Vagina (tissue), 2 donors: ENCODE measurements around the gene MYO1A. TPM values are rescaled to one million over a fixed set of nuclear protein-coding genes. Genes with fewer than 3 reads are reported as not detected.
"Not testable (repeated sequence)": the region's sequence is repeated elsewhere in the genome, so short reads cannot be mapped to it uniquely, and the experiment has no call there.

Experiments used
- DNase-seq, 2 donors: peaks; one replicate each; pipeline ENCODE4 v3.0.0-alpha.2; 2017; ENCODE audit errors: extremely low spot score in 2 of 2
- H3K27ac ChIP-seq: fragments of 200-600 bp; sonication (generic); one replicate; pipeline ENCODE4 v1.5.1; 2019
- H3K27me3 ChIP-seq: fragments of 200-600 bp; sonication (generic); one replicate; pipeline ENCODE4 v1.5.1; 2019
- H3K36me3 ChIP-seq, 2 donors: fragments of 200-600 bp; sonication (generic); one replicate each; pipeline ENCODE4 v1.5.1; 2017 to 2019
- H3K4me1 ChIP-seq: fragments of 200-600 bp; sonication (generic); one replicate; pipeline ENCODE4 v1.5.1; 2019
- H3K4me3 ChIP-seq, 2 donors: fragments of 200-600 bp; sonication (generic); 1 replicate in 1 of 2; 2 replicates in 1 of 2; pipeline ENCODE4 v1.5.1; 2016 to 2019
- H3K9me3 ChIP-seq: fragments of 200-600 bp; sonication (generic); one replicate; pipeline ENCODE4 v1.5.1; 2019
- POLR2A ChIP-seq, 2 donors: fragments of 450-650 bp; IDR thresholded peaks; one replicate each; pipeline ENCODE4 v1.6.1; 2017; ENCODE audit warnings: antibody characterized with exemption in 2 of 2, mild to moderate bottlenecking in 2 of 2, moderate library complexity in 2 of 2
- POLR2AphosphoS5 ChIP-seq, 2 donors: sonication (generic); formaldehyde crosslinking; IDR thresholded peaks; one replicate each; pipeline ENCODE4 v1.9.0; 2017; ENCODE audit warnings: antibody characterized with exemption in 2 of 2, mild to moderate bottlenecking in 2 of 2, low read depth in 1 of 2; ENCODE audit not compliant: insufficient read depth in 1 of 2
- intact Hi-C: fragments of 100-400 bp; cut with DNase I; formaldehyde crosslinking; loops from one replicate; pipeline ENCODE4 v1.15.1; 2023
- total RNA-seq: library from RNA; depleted of rRNA; stranded (reverse); fragments of >200 nt; gene quantifications from one replicate; pipeline ENCODE4 v1.2.3, GENCODE V29; 2016
- TF ChIP-seq, protein P1 (sequence below), 3 experiments: fragments of 450-650 bp in 2 of 3; fragments of 200-600 bp in 1 of 3; sonication (generic) in 1 of 3; IDR thresholded peaks; one replicate each; pipeline ENCODE4 v1.5.1; 2017 to 2019; ENCODE audit warnings: antibody characterized with exemption in 3 of 3, mild to moderate bottlenecking in 2 of 3, moderate library complexity in 2 of 3

Gene MYO1A
- total RNA-seq, 1 donor from 2014 or later = 1.2 TPM

DNA sequence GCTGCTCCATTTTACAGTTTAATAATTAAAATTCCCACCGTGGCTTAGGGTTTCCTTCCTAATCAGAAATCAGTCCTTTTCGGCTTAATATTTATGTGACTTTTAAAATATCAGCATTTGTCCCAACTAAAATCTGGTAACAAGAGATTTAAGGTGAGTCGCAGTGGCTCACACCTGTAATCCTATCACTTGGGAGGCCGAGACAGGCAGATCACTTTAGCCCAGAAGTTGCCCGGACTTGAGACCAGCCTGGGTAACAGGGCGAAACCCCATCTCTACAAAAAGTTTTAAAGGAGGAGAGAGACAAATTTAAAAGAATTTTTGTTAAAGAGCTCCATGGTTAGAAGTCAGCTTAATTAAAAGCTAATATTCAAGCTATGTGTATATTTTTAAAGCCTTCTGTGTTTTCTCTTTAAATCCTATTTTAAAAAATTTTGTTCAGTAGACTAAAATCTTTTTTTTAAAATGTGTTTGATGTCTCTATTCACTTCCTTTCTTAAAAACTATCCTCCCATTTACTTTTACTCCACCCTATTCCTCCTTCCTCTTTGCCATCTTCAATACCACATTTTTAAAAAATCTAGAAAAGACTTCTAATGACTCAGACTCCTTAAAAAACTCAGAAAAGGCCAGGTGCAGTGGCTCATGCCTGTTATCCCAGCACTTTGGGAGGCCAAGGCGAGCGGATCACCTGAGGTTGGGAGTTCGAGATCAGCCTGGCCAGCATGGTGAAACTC is 29.8 kb downstream of the MYO1A start:
- intact Hi-C loops = no loop called here

DNA sequence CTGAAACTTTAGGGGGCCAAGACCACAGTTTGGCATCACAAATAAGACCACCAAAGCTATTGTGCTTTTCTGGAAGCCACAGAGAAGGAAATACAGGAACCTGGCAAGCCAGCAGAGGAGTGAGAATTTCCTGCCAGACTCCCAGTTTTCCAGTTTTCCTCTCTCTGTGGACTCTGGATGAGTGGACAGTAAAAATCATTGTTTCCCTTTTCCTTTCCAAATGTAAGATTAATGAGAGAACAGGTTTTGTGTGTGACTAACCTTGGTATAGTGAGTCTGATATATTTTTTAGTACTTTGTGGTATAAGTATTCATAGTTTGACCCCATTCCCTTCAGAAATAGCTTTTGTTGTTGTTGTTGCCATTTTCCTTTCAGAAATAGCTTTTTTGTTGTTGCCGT is 31.0 kb downstream of the MYO1A start:
- Histone ChIP-seq H3K4me1 (no peaks in the 10 kb centered on the region), H3K27ac (no peak overlapping the region), H3K27me3 (no peaks in the 10 kb centered on the region), H3K9me3 (no peaks in the 10 kb centered on the region), H3K36me3 (no peaks in the 10 kb centered on the region), H3K4me3 (no peak overlapping the region)
- TF ChIP-seq POLR2A (IDR thresholded peaks at IDR 0.05) (no peak), POLR2AphosphoS5 (IDR thresholded peaks at IDR 0.05; ENCODE audit: insufficient read depth in 1 of 2, low read depth in 1 of 2) (no peak)
- TF ChIP-seq, protein P1, sequence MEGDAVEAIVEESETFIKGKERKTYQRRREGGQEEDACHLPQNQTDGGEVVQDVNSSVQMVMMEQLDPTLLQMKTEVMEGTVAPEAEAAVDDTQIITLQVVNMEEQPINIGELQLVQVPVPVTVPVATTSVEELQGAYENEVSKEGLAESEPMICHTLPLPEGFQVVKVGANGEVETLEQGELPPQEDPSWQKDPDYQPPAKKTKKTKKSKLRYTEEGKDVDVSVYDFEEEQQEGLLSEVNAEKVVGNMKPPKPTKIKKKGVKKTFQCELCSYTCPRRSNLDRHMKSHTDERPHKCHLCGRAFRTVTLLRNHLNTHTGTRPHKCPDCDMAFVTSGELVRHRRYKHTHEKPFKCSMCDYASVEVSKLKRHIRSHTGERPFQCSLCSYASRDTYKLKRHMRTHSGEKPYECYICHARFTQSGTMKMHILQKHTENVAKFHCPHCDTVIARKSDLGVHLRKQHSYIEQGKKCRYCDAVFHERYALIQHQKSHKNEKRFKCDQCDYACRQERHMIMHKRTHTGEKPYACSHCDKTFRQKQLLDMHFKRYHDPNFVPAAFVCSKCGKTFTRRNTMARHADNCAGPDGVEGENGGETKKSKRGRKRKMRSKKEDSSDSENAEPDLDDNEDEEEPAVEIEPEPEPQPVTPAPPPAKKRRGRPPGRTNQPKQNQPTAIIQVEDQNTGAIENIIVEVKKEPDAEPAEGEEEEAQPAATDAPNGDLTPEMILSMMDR (IDR thresholded peaks at IDR 0.05) = no peak
- no peak for DNase-seq
- intact Hi-C loops = no loop called here

More for the DNA sequence above, 29.8 kb downstream of the MYO1A start:
- DNase-seq = no peak
- TF ChIP-seq, protein P1 (IDR thresholded peaks at IDR 0.05) = no peak
- TF ChIP-seq POLR2A (IDR thresholded peaks at IDR 0.05) (no peak), POLR2AphosphoS5 (IDR thresholded peaks at IDR 0.05; ENCODE audit: insufficient read depth in 1 of 2, low read depth in 1 of 2) (no peak)
- no peaks in the 10 kb centered on the region for H3K27me3 ChIP-seq
- H3K36me3 ChIP-seq = no peaks in the 10 kb centered on the region
- H3K4me1 ChIP-seq = no peaks in the 10 kb centered on the region
- no peaks in the 10 kb centered on the region for H3K9me3 ChIP-seq
- no peak overlapping the region for H3K4me3 ChIP-seq
- H3K27ac ChIP-seq = no peak overlapping the region

DNA sequence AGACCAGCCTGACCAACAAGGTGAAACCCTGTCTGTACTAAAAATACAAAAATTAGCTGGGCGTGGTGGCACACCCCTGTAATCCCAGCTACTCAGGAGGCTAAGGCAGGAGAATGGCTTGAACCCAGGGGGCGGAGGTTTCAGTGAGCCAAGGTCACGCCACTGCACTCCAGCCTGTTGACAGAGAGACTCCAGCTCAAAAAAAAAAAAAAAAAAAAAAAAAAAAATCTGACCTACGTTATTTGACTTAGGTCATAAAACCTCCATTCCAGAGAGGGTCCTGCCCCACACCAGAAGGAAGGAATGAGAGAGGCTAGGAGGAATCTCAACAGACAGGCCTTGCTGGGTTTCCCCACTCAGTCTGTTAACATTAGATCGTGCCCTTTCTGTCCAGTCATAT is 31.6 kb downstream of the MYO1A start:
- intact Hi-C loops, H3K9me3 ChIP-seq, H3K4me1 ChIP-seq, DNase-seq, H3K27ac ChIP-seq, H3K36me3 ChIP-seq, H3K4me3 ChIP-seq, H3K27me3 ChIP-seq: not testable (repeated sequence)

DNA sequence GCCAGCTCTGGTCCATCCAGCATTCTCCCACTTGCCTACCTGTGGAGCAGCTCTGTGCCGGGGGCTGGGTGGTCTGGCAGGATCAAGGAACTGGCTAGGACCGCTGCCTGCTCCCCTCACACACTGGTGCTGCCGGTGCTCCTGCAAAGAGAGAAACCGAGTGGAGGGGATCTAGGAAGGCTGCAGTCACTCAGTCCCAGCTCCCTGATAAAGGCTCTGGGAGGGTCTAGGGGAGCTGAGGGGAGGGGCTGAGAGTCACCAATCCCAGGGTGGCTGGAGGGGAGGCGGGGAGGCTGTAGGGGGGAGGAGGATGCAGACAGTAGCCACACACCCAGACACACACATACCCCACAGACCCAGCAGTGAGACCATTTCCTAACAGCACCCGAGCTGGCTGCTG is 33.6 kb downstream of the MYO1A start, which contains the start of gene TAC3:
TSS of gene TAC3 (minus strand) at position 182 of the 400 bp plus-strand sequence. CDS start 732 bp downstream, outside the sequence.
- TF ChIP-seq POLR2A (IDR thresholded peaks at IDR 0.05) (no peak), POLR2AphosphoS5 (IDR thresholded peaks at IDR 0.05; ENCODE audit: insufficient read depth in 1 of 2, low read depth in 1 of 2) (no peak)
- TF ChIP-seq, protein P1 (IDR thresholded peaks at IDR 0.05) = no peak
- no peak within 1 kb of the TSS for H3K27ac ChIP-seq
- no peak within 1 kb of the TSS for H3K4me3 ChIP-seq

DNA sequence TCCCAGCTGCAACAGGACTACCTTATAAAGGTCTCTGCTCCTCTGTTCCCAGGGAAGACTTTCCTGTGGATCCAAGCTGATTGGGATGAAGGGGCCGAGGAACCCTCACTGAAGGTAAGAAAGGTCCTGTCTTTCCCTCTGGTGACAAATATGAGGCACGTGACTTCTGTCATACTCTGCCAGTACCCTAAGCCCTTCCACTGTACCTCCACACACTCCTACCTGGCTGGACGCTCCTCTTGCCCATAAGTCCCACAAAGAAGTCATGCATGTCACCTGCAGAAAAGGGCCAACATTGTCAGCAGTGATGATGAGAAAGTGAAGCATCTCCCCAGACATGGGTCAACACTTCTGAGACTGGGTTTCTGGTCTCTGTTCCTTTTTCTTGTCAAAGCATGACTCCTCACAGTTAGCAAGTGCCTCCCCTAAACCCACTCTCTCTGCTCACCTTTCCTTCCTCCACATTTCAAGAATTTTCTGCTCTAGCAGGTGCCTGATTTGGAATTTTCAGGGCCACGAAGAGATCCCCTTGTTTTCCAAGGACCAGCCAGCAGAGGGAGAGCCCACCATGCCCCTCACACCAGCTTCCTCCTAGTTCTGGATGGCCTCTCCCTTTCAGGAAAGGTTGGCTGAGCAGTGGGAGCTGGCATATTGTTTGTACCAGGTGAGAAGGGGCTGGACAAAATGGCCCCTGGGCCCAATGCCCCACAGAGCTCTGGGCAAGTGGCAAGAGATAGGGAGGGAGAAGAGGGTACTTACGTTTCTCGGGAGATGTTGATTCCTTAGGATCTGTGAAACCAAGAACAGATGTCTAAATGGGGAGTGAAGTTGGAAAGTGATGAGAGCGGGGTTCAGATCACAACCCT is 37.1 kb downstream of the MYO1A start:
- H3K4me3 ChIP-seq = no peak overlapping the region
- no peak for DNase-seq
- TF ChIP-seq POLR2A (IDR thresholded peaks at IDR 0.05) = no peak
- no peaks in the 10 kb centered on the region for H3K4me1 ChIP-seq
- no peak overlapping the region for H3K27ac ChIP-seq
- intact Hi-C loops = no loop called here
- no peaks in the 10 kb centered on the region for H3K27me3 ChIP-seq
- H3K36me3 ChIP-seq = no peaks in the 10 kb centered on the region
- H3K9me3 ChIP-seq = no peaks in the 10 kb centered on the region

More for the DNA sequence above, 33.6 kb downstream of the MYO1A start, which contains the start of gene TAC3:
- intact Hi-C loops = no loop called here
- Histone ChIP-seq H3K36me3 (no peaks in the 10 kb centered on the region), H3K9me3 (no peaks in the 10 kb centered on the region), H3K27me3 (no peaks in the 10 kb centered on the region), H3K4me1 (no peaks in the 10 kb centered on the region)
- no peak for DNase-seq
